GM23248 (cell line): ENCODE measurements around the gene TSC22D1.

Experiments
- EZH2 ChIP-seq: fragments of 200-600 bp; sonication (generic); IDR thresholded peaks from 2 replicates; pipeline ENCODE4 v1.6.1; 2018; ENCODE audit warnings: antibody characterized with exemption, mild to moderate bottlenecking; ENCODE audit not compliant: insufficient read depth, poor library complexity, severe bottlenecking
- EZH2phosphoT487 ChIP-seq: fragments of 200-600 bp; sonication (generic); IDR thresholded peaks from 2 replicates; pipeline ENCODE4 v1.6.1; 2018; ENCODE audit warnings: antibody characterized with exemption, moderate library complexity, mild to moderate bottlenecking, low read depth; ENCODE audit not compliant: insufficient read depth

GRCh38 chr13:44435142-44435918 is 140.8 kb downstream of the TSC22D1 start:
- TF ChIP-seq EZH2phosphoT487 = no peak
- TF ChIP-seq EZH2 = no peak
